NCI-H1048 (cell line): ENCODE results near the gene L3MBTL3.
"Not testable (repeated sequence)": the region's sequence is repeated elsewhere in the genome, so short reads cannot be mapped to it uniquely, and the experiment has no call there.

ENCODE experiments used
- DNase-seq: peaks from one replicate; lab custom pipeline; 2025; lab: John Stamatoyannopoulos, UW

Gene L3MBTL3

DNA sequence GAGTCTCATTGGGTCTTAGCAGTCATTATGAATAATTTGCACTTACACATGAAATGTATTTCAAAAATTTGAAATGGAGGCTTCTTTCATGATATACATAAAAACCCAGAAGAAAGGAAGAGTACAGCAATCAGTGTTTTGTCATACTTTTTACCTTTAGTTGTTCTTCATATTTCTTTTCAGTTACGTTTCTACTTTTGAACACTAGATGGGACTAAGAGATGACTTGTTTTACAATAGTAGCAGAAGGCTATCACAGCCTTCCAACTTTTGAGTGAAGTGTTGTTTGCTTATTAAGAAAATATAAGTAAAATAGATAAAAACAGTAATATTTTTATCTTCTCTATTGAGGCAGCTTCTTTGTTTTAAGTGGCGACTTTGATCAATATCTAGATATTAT is 58.1 kb downstream of the L3MBTL3 start:
- no peak for DNase-seq

DNA sequence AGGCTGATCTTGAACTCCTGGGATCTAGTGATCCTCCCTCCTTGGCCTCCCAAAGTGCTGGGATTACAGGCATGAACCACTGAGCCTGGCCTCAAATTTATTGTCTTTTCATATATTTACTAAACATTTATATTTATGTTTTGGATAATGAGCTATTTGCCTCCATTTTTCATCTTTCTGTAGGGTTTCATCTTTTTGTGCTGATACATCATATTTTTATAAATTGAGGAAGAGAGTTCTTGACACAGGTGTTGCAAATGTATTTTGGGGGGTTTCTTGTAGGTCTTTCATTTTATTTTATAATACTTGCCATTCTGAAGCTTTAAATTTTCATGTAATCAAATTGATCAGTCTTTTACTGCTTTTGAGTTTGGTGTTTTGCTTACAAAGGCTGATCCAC is 72.4 kb downstream of the L3MBTL3 start:
- no peak for DNase-seq

DNA sequence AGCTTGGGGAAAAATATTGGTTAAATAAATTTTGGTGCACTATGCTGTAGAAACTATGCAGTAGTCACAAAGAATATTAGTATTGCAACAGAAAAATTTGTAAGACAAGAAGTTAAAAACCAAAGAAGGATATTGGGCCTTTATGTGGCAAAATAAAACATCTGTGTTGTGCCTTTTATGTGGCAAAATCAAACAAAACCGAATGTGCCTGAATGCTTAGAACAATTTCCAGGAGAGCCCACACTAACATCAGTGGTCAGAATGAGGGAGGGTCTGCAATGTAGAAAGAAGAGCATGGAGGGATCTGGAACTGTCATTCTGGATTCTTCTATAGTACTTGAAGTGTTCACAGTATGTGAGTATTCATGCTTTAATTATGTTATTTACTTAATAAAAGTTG is 75.2 kb downstream of the L3MBTL3 start:
- DNase-seq: no peak

DNA sequence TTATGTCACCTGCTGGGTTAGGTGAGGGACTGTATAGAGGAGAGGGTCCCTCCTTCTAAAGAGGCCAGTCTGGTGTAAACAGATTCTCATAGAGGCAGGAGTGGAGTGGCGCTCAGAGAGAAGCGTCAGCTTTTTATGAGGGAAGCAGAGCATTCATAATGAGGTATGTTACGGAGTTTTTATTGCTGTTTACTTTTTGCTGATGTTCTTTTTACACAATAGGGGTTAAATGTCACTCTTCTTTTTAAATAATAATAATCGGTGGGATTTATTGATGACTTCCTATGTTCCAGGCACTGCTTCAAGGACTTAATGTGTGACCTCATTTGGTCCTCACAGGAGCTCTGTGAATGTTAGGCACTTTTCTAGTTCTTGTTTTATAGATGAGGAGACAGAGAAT is 79.9 kb downstream of the L3MBTL3 start:
- no peak for DNase-seq

DNA sequence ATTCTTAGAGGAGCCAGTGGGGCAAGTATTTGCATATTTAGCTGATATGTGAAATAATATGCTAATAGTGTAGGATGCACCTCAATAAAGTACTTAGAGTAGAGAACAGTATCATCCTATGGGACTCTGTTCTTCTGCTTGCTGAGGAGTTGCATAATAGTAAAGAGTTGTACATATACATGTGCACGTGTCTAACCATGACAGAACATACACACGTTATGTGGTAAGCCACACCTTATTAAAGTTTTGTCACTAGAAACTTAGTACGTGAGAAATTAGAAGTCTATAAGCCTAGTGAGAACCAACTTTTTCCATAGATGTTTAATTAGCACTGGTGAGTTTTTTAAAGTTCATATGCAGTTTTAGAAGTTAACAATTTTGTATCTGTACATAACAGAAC is 80.7 kb downstream of the L3MBTL3 start:
- no peak for DNase-seq

DNA sequence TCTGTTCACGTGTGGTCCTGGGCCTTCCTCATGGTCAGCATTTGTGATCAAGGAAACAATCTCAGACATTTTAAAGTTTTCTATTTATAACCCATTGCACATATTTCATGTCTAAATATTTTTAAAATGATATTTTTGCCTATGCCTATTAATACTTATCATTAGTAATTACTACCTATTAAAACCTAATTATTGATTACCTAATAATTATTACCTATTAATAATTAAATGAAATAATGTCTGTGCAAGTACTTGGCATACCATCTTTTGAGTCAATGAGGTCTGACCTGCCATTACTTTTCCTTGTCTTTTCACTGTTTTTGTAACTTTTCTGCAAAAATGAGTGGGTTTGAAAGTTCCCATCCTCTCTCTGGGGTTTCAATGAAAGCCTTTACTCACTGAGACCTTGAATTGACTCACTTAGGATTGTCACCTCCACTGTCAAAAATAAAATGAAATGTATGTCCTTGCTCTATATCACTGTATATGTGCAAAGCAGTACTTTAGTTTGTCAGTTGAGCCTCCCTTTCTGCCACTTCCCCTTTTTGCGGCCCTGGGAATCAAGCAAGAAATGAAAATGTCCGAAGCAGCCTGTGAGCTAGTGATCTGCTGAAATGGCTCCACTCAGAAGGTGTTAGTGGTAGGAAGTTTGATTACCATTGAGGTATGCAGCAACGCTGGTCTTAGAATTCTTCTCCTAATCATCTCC is 87.8 kb downstream of the L3MBTL3 start:
- no peak for DNase-seq

DNA sequence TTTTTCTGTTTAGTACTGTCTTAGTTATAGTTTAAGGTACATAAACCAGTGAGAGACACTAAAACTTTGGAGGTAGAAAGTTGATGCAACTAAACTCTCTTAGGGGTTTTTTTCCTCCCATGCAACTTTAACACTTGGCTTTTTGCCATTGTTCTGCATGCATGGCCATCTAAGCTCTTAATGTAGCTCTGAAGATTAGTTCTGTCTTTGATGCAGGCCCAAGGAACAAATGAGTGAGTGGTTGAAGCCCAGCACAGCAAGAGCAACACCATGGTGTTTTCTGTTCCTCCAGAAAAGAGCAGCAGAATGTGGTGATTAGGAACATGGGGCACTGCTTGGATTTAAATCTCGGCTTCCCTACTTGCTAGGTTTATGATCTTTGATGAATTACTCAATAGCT is 89.3 kb downstream of the L3MBTL3 start:
- no peak for DNase-seq

DNA sequence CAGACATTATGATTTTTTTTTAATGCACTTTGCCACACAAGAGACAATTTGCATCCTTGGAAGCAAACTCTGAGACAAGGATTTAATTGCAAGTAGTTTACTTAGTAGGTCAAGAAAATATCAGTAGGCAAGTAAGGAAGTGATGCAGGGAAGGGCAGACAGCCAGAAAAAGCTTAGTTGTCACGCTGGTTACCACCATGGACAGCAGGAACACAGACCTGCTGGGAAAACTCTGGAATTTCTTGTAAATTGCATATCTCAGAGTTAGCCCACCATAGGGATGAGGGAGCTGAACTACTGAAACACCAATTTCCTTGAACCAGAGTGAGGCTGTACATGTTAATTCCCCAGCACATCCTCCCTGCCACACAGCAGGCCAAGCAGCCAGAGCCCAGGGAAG is 92.7 kb downstream of the L3MBTL3 start:
- DNase-seq: no peak

DNA sequence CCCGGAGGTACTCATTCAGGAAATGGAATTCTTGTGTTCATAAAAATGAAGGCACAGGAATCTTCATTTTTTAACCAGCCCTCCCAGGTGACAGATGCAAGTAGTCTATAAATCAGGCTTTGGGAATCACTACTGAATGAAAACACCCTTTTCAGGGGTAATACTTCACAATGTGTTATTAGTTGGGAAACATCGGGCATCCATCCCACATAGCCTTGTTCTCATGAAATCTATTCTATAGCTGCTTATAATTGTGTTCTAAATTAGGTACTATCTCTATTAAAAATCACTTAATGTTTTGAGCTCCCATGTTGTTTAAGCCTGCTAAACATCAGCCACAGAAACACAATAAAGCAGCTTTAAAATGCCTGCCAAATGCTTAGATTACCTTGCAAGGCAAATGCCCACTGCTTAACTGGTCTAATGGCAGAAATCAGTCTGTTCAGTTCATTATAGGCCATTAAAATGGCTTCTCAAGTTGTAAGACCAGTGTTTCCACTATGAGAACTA is 94.9 kb downstream of the L3MBTL3 start:
- no peak for DNase-seq

DNA sequence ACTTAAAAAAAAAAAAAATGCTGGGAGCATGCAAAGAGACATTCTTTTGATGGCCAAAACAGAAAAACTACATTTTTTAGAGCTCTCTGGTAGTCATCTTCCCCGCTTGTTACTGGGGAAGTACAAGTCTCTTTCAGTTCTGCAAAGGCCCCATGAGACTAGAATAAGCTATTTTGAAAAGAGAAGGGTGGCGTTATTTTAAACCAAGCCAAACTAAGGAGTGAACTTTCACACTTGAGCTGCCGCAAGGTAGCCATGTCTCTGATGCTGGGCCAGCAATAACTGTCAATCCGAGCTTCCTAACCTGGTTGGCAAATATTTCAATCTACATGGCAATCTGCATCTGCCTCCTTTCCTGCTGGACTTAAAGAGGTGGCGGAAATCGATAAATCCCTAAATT is 96.7 kb downstream of the L3MBTL3 start:
- DNase-seq: no peak

DNA sequence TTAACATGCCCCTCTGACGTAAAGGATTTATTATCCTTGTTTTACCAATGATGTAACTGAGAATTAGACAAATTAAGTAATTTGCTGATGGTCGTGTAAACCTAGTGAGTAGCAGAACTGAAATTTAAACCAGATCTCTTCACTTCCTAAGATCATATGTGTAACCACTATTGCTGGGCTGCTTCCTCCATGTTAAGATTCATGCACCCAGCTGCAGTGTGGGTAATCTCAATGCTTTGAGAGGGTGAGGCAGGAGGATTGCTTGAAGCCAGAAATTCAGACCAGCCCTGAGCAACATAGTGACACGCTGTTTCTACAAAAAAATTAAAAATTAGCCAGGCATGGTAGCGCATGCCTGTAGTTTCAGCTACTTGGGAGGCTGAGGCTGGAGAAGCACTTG is 97.9 kb downstream of the L3MBTL3 start:
- no peak for DNase-seq

DNA sequence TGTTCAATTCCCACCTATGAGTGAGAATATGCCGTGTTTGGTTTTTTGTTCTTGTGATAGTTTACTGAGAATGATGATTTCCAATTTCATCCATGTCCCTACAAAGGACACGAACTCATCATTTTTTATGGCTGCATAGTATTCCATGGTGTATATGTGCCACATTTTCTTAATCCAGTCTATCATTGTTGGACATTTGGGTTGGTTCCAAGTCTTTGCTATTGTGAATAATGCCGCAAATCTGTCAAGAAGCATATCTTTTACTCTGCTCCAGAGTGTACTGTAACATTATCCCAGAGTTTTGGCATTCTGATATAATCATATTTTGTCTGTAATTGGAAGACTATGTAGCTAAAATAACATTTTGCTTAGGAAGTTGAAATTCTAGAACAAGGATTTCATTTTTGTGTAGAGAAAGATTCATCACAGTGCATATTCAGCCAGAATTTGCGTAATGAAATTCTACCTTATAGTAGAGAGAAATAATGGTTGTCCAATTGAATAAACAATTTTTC is 98.9 kb downstream of the L3MBTL3 start:
- DNase-seq: not testable (repeated sequence)

DNA sequence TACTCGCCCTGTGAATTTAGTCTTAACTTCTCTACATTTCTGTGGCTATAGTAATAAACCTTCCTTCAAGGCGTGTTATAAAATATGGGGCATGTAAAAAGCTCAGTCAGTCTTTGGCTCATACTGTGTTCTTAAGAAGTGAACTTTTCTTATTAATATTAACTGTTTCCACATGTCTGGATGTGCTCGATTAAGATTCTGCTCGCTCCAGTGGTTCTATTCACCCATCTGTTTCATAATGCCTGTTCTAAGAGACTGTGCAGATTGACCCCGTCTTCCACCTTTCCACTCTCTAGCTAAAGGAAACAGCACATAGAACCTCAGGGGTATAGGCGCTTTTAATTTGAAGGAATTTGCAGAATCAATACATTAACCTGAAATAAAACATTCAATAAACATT is 99.9 kb downstream of the L3MBTL3 start:
- no peak for DNase-seq

DNA sequence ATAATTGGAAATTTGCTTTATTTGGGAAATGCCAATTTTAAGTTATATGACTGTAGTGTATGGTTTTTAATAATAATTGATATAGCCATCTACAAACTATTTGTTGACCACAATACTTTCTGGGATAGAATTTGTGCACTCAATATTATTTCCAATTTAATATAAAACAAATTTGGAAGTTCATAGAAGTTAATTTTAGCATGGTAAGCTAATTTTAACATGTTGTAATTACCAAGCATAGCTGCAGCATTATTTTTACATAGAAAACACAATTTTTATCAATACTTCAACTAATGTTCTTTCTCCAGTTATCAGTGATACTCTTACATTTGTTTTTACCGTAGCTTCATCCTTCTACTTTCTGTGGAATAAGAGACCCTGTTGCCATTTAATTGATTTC is 100.8 kb downstream of the L3MBTL3 start:
- DNase-seq: no peak

DNA sequence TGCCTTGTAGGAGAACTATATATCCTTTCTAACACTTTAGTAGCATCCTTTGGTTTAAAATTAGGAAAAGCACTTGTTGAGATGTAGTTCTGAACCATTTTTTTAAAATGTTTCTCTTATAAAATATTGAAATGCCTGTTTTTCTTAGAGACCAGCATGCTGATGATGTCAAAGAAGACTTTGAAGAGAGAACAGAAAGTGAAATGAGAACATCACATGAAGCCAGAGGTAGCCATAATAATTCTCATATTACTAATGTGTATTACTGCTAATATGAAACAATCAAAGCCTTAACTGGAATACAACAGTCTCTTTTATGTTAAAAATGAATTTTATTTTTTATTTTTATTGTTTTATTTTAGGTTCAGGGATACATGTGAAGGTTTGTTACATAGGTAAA is 102.3 kb downstream of the L3MBTL3 start:
- DNase-seq: no peak

DNA sequence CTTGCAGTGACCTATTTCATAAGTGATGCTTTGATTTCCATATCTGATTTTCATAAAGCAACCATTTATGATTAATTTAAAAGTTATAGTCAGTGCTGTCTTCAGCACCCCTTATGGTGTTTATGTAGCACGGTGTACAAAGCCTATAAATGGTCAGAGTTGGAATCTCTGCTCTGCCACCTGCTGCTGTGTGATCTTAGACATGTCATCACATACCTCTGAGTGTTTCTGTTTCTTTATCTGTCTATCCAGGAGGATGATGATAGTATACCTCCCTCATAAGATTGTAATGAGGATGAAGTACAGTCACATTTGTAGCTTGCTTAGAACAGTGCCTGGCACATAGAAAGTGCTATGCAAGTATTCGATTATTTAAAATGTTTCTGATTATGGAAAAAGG is 103.9 kb downstream of the L3MBTL3 start:
- DNase-seq: no peak

DNA sequence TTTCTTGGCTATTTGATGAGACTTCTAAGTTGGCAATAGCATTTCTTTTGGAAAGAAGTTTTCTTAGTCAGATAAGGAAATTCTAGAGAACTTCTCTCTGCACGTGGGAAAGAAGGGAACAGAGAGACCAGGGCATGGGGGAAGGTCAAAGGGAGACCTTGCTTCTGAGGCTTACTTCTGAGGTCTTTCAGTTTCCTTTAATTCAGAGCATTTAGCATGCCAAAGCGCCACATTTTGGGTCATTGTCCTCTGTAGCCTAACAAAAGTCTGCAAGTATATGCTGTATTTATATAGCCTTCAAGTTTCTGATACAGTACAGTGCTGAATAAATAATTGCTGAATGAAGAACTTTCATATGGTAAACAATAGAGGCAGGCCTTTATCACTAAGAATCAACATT is 108.8 kb downstream of the L3MBTL3 start:
- no peak for DNase-seq

DNA sequence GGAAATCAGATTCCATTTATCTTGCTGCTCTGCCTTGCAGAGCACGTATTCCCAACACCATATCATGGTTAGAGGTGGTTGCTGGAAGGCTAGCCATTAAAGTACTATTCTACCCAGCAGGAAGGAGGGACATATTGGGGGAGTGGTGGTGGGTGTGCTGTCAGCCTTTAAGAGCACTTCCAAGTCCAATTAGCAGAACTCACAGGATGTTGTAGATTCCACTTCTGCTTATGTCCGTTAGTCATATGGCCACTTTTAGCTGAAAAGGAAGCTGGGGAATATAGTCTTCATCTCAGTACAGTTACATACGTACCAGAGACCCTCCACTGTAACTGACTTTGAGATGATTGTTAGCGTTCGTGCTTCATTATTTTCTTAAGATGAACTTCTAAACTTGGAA is 109.9 kb downstream of the L3MBTL3 start:
- no peak for DNase-seq

DNA sequence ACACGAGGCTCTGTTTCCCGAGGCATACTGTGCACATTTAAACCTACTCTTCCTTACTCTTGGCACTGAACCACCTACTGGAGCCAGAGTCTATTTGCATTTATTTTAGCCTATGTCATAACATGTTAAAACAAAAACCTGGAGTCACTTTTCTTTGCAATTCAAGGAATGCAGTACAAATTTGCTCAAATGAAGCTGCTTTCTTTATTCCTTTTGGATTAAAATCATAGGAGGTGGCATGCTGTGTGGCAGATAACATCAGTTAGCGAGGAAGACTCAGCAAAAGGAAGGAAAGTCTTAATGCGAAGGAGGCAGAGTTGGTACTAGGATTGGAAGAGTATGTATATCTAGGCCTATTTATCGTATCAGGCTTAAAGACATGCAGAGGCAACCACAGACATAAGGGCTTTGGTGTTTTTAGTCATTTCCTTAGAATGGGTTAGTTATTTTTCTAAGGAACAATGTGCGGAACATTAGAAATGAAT is 111.4 kb downstream of the L3MBTL3 start:
- DNase-seq: no peak

DNA sequence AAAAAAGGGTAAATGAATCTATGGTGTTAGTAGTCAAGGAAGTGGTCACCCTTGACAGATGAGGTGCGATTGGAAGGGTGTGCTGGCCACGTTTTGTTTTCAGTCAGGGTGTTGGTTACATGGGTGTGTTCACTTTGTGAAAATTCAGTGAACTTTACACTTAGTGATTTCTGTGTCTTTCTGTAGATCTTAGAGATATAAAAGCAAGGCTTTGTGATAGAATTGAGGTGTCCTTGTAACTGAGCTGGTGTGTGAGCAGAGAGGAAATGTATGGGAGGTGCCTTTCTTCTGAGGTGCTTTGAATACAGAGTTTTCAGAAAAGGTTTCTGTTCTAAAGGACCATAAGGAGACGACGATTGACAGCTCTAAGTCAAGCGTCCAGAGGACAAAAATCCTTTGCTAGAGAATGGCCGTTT is 113.9 kb downstream of the L3MBTL3 start:
- no peak for DNase-seq

DNA sequence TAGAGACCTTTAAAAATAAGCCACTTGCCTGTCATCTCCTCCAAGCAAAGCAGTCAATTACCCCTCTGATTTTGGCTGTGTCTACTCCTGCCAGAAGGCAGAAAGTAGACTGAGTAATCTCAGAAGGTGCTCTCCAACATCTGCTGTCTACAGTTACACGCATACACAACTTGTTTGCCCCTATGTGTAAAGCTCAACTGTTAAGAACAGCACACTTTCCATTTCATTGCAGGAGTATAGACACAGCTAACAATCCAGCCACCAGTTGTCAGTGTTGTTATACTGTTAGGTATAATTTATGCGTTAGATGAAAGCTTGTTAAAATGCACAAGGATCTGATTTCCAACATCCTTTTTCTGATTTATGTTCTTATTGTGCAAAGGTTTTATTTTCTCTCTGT is 116.2 kb downstream of the L3MBTL3 start:
- no peak for DNase-seq

DNA sequence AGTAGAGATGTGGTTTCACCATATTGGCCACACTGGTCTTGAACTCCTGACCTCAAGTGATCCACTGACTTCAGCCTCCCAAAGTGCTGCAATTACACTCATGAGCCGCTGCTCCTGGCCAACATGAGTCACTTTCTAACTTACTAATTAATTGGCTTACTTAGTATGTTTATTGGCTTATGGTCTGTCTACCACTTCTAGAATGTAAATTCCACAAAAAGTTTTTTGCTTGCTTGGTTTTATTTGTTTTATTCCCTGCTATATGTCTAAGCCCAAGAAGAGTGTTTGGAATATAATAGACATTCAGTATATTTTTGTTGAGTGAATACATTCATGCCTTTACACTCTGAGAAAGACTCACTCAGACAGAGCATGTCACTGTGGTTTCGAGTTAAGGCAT is 118.4 kb downstream of the L3MBTL3 start:
- DNase-seq: no peak

DNA sequence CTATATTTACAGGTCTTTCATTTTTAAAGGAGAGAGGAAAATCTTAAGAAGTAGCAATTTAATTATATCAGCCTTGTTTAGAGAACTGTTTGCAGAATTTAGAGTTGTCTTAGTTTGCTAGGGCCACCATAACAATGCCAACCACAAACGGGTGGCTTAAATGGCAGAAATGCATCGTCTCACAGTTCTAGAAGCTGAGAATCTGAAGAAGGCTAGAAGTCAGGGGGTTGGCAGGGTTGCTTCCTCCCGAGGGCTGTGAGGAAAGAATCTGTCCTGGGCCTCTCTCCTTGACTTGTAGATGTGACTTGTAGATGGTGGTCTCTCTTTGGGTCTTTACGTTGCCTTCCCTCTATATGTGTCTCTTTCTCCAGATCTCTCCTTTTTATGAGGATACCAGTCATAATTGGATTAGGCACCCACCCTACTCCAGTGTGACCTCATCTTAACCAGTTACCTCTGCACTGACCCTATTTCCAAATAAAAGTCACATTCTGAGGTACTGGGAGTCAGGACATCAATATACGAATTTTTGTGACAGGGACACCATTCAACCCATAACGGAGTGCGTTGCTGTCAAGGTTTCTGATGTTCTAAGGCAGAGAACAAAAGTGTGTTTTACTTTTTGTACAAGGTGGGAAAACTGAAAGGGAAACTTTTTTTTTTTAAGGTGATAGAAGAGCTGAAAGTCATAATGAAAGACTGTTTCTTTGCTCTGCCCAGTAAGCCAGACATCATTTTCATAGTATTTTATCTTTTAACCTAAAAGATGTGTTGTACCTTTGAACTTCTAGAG is 119.9 kb downstream of the L3MBTL3 start:
- DNase-seq: no peak
